SK-MEL-5 (cell line): ENCODE results near the gene GPATCH2L. TPM values are rescaled to one million over a fixed set of nuclear protein-coding genes. Genes with fewer than 3 reads are reported as not detected.

Source experiments
- DNase-seq: peaks from one replicate; pipeline ENCODE4 v3.0.0-alpha.2; 2016; ENCODE audit warnings: low read depth, low spot score
- in situ Hi-C: cut with HindIII; loops from 2 replicates; pipeline ENCODE4 v1.10.0; 2016; ENCODE audit warnings: low sequenced_read_pairs, high pct_unique_total_duplicates, low pct_unique_long_range_greater_than_20kb
- polyA plus RNA-seq, 2 experiments: library from polyadenylated mRNA; depleted of rRNA; stranded (reverse); fragments of >200 nt; gene quantifications; 2 replicates each; pipeline ENCODE4 v1.2.3, GENCODE V29; 2015
- total RNA-seq: library from RNA; depleted of rRNA; stranded (reverse); fragments of >200 nt; shearing (Covaris generic); gene quantifications from 2 replicates; pipeline ENCODE4 v1.2.3, GENCODE V29; 2014; rRNA removed

Gene GPATCH2L
- 23.8 and 27.2 TPM in 2 replicates for total RNA-seq
- 11.3 and 22.8 TPM in 2 replicates for polyA plus RNA-seq (2015; cell fraction: cytosol; rRNA removed)
- 66.8 and 75.2 TPM in 2 replicates for polyA plus RNA-seq (2015; cell fraction: nucleus; rRNA removed)

- peak; percentile 89 for DNase-seq
- in situ Hi-C loops = no loop called here
These were observed at the start of gene GPATCH2L for GRCh38 chr14:76151398-76152332. Gene GPATCH2L (plus strand): TSS chr14:76151922. CDS start chr14:76154364, 2,442 bp downstream.

GRCh38 chr14:76104802-76105355 is 46.8 kb upstream of the GPATCH2L start:
- in situ Hi-C loops = no loop called here

GRCh38 chr14:76106188-76106587 is 45.5 kb upstream of the GPATCH2L start:
- in situ Hi-C loops = no loop called here
- DNase-seq = no peak

More at GRCh38 chr14:76104802-76105355, 46.8 kb upstream of the GPATCH2L start:
- DNase-seq = no peak

GRCh38 chr14:76109087-76109880 is 42.4 kb upstream of the GPATCH2L start:
- no peak for DNase-seq
- in situ Hi-C loops = no loop called here

GRCh38 chr14:76112889-76113624 is 38.7 kb upstream of the GPATCH2L start:
- DNase-seq = no peak
- in situ Hi-C loops = no loop called here

- in situ Hi-C loops = no loop called here
- no peak for DNase-seq
These were observed 38.0 kb upstream of the GPATCH2L start for GRCh38 chr14:76113691-76114090.

- DNase-seq = peak; percentile 5
- in situ Hi-C loops = no loop called here
These were observed 36.7 kb upstream of the GPATCH2L start for GRCh38 chr14:76115010-76115422.

- in situ Hi-C loops = no loop called here
These were observed 33.8 kb upstream of the GPATCH2L start for GRCh38 chr14:76117789-76118484.

GRCh38 chr14:76118594-76118993 is 33.1 kb upstream of the GPATCH2L start:
- in situ Hi-C loops = no loop called here
- DNase-seq = no peak

More at GRCh38 chr14:76117789-76118484, 33.8 kb upstream of the GPATCH2L start:
- DNase-seq = no peak

- DNase-seq = no peak
- in situ Hi-C loops = no loop called here
These were observed 30.5 kb upstream of the GPATCH2L start for GRCh38 chr14:76121089-76121748.

GRCh38 chr14:76123426-76124225 is 28.1 kb upstream of the GPATCH2L start:
- peak; percentile 33 for DNase-seq
- in situ Hi-C loops = no loop called here

- DNase-seq = no peak
- in situ Hi-C loops = no loop called here
These were observed 26.2 kb upstream of the GPATCH2L start for GRCh38 chr14:76125511-76125910.

GRCh38 chr14:76126076-76126475 is 25.6 kb upstream of the GPATCH2L start:
- no peak for DNase-seq
- in situ Hi-C loops = no loop called here

- DNase-seq = no peak
- in situ Hi-C loops = no loop called here
These were observed 21.7 kb upstream of the GPATCH2L start for GRCh38 chr14:76129851-76130576.
